ACHN (cell line): Measurements from ENCODE around the gene CTNND2.

Experiments
- DNase-seq: peaks from one replicate; pipeline ENCODE4 v3.0.0-alpha.2; 2015
- in situ Hi-C: cut with HindIII; loops from 2 replicates; pipeline ENCODE4 v1.10.0; 2017; ENCODE audit warnings: low sequenced_read_pairs, low pct_ligation_motif_present, low pct_unique_long_range_greater_than_20kb

Gene CTNND2

DNA sequence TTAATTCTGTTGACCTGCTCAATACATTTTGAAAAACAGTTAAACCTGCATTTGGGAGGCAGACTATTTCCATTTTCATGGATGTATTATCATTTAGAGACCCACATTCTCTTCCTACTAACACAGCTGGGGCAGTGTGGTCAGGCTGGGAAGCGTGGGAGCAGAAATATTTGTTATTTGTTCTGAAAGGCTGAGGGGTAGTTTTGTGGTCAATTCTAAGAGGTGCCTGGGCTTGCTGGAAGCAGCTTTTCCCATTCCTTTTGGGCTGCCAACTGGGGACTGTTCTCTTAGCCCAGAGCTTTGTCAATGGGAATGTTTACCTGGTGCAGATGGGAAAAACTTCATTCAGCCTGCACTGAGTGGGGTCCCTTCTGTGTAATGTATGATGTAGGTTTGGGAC, 971.8 kb downstream of the CTNND2 start:
- in situ Hi-C loops: no loop called here
- no peak for DNase-seq

DNA sequence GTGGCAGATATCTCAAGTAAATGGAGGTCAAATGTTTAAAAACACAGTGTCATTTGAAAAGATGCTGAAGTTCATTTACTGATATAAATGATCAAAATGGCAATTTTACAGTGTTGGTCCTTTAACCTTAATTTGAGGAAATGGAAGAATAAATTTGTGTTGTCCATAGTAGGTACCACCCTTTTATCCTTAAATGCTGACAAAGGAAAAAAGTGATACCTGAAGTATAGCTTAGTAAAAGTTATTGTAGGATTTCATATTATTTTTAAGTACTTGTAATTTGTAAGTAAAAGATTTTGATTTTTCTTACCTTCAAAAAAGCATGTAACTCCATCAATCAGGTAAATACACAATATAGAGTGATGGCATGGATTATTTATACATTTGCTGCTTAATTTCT, 976.6 kb downstream of the CTNND2 start:
- DNase-seq: no peak
- in situ Hi-C loops: no loop called here

DNA sequence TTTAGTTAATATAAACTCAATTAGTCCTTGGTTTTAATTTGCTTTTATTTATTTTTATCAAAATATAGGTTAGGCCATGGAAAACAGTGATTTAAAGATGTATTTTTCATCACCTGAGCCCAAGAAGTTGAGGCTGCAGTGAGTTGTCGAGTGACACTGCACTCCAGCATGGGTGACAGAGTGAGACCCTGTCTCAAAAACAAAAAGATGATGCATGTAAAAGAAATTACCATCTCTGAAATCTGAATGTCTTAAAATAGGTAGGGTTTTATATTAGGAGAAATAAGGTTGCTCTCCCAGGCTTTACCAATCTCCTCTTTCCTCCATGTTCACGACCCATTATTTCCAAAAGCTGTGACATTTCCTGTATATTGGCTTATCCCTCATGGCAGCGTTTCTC, 980.9 kb downstream of the CTNND2 start:
- in situ Hi-C loops: no loop called here

More for the DNA sequence above, 980.9 kb downstream of the CTNND2 start:
- DNase-seq: no peak
